Fibroblast of skin of abdomen (primary cell): ENCODE results near the gene CFAP46.

Experiments used
- DNase-seq: peaks from one replicate; pipeline ENCODE4 v3.0.0-alpha.2; 2013

The CFAP46 gene

DNA sequence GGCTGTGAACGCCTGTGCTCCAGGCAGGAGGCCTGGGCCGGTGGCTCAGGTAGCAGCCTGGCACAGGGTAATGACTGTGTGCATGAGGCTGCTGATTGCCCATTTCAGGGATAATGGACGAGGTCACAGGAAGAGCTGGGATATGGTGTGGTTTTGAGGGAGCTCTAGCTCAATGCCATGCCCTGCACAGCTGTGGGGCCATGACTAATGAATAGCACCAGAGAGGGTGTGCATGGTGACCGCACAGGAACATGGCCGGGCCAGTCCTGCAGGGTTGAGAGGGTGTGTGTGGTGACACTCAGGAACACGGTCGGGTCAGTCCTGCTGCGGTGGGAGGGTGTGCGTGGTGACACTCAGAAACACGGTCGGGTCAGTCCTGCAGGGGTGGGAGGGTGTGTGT is 178.3 kb downstream of the CFAP46 start:
- DNase-seq: no peak

GRCh38 chr10:132763545-132763944 is 178.8 kb downstream of the CFAP46 start:
- no peak for DNase-seq

DNA sequence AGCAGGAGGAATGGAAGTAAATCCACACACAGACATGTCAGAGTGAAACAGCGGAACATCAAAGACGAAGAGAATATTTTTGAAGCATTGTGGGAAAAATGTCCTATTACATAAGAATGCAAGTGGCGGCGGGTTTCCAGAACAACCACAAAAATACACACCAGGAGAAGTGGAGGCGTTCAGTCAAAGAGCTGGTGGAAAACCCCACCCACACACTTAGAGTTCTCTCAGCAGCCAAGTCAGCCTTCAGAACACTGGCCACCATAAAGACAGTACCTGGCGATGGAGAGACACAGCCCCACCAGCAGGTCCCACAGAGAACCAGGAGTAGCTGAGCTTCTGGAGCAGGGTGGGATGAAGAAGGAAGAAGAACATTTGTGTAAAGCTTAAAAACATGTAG is 180.1 kb downstream of the CFAP46 start:
- DNase-seq: no peak

DNA sequence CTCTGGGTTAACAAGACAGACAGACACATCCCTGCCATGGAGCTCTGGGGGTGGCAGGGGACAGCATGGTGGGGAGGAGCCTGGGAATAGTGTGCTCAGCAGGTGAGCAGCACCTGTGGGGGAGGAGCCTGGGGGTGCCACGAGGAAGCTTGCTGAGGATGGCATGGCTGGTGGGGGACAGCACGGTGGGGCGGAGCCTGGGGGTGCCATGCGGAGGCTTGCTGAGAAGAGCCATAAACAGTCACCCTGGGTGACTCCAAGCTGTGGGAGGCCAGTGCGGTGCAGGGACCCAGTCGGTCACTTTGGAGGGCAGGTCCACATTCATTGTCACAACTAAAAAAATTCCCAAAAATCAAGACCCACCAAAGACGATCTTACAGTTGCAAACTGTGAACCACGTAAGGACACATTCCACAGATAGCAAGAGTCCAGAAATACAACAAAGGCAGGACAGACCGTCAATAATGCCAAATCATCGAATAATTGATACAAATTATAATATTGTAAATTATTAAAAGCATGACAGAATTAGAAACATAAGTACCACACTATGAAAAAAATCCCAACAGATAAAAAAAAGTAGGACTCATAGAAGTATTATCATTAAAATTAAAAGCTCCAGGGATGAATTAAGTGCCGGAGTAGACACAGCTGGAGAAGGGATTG is 180.8 kb downstream of the CFAP46 start:
- no peak for DNase-seq

- DNase-seq: no peak
These were observed 183.5 kb downstream of the CFAP46 start for GRCh38 chr10:132758865-132759264.
